Measurements from ENCODE around the gene PADI6.

The PADI6 gene

DNA sequence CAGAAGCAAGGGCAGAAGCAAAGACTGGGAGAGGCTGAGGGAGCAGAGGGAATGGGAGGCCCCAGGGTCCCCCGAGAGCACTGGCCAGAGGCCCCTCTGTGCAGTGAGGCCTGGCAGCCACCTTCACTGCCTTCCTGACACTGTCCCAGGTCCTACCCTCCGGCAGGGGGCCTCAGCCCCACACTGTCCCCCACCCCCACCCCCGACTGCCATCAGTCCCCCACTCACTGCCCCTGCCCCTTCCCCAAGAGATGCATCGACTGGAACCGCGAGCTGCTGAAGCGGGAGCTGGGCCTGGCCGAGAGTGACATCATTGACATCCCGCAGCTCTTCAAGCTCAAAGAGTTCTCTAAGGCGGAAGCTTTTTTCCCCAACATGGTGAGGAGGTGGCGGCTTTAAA, 13.0 kb upstream of the PADI6 start:
- no peaks in the 10 kb centered on the region for H3K27me3 ChIP-seq (ENCODE audit: insufficient read depth, low read length)
- no peaks in the 10 kb centered on the region for H3K4me1 ChIP-seq (ENCODE audit: insufficient read depth, low read length)
- no peaks in the 10 kb centered on the region for H3K36me3 ChIP-seq (ENCODE audit: insufficient read depth, low read depth, low read length)
- H3K4me3 ChIP-seq (ENCODE audit: low read length), result no peak overlapping the region
- no peak overlapping the region for H3K27ac ChIP-seq (ENCODE audit: low read length)
- H3K9ac ChIP-seq (ENCODE audit: low read depth, low read length), result no peak overlapping the region
- H3K9me3 ChIP-seq (ENCODE audit: insufficient read depth, low read depth, low read length), result no peaks in the 10 kb centered on the region

DNA sequence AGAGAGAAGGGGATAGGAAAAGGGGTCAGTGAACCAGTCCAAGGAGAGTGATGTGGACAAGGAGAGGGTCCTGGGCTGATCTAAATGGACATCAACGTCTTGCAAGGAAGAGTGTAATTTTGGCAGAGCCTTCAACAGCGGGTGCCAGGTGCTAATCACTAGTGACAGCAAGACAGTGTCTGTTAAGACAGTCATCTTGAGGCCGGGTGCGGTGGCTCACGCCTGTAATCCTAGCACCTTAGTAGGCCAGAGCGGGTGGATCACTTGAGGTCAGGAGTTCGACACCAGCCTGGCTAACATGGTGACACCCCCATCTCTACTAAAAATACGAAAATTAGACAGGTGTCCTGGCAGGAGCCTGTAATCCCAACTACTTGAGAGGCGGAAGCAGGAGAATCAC, 12.2 kb upstream of the PADI6 start:
- H3K9ac ChIP-seq (ENCODE audit: low read depth, low read length), result no peak overlapping the region

DNA sequence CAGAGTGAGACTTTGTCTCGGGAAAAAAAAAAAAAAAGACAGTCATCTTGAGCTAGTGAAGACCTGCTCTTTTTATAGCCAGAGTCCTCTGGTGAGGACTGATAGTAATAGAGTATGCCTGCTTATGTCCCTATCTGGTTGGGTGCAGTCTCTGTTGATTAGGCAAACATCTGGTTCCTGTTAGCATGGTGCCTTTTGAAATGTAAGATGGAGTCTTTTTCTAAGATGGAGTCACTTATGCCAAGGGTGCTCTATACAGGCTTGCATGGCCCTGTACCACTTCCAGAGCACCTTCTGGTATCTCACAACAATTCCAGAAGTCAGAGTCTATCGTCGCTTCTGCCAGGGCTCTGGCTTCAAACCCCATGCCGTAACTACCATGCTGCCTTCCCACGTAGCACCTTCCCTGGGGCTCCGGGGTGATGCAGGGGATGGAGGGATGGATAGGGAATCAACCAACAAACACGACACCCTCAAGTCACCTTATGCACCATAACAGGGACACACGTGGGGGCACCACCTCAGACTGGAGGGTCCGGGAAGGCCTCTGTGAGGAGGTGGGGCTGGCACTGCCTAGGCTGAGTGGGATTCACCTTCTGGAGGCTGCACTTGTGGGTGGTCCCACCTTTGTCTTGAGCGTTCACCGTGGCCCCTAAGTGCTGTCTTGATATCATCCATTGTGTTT, 11.6 kb upstream of the PADI6 start:
- no peak overlapping the region for H3K9ac ChIP-seq (ENCODE audit: low read depth, low read length)
- no peak overlapping the region for H3K27ac ChIP-seq (ENCODE audit: low read length)
- no peak overlapping the region for H3K4me3 ChIP-seq (ENCODE audit: low read length)
- no peaks in the 10 kb centered on the region for H3K36me3 ChIP-seq (ENCODE audit: insufficient read depth, low read depth, low read length)
- H3K4me1 ChIP-seq (ENCODE audit: insufficient read depth, low read length), result no peaks in the 10 kb centered on the region
- 0 out of 2 replicates have a peak, but pooled peaks cover 4% of the 10 kb centered on the region for H3K9me3 ChIP-seq (ENCODE audit: insufficient read depth, low read depth, low read length)
- H3K27me3 ChIP-seq (ENCODE audit: insufficient read depth, low read length), result no peaks in the 10 kb centered on the region

More for the DNA sequence above, 12.2 kb upstream of the PADI6 start:
- H3K27ac ChIP-seq (ENCODE audit: low read length), result no peak overlapping the region
- 0 out of 2 replicates have a peak, but pooled peaks cover 4% of the 10 kb centered on the region for H3K9me3 ChIP-seq (ENCODE audit: insufficient read depth, low read depth, low read length)
- H3K27me3 ChIP-seq (ENCODE audit: insufficient read depth, low read length), result no peaks in the 10 kb centered on the region
- no peaks in the 10 kb centered on the region for H3K4me1 ChIP-seq (ENCODE audit: insufficient read depth, low read length)
- H3K36me3 ChIP-seq (ENCODE audit: insufficient read depth, low read depth, low read length), result no peaks in the 10 kb centered on the region
- no peak overlapping the region for H3K4me3 ChIP-seq (ENCODE audit: low read length)

DNA sequence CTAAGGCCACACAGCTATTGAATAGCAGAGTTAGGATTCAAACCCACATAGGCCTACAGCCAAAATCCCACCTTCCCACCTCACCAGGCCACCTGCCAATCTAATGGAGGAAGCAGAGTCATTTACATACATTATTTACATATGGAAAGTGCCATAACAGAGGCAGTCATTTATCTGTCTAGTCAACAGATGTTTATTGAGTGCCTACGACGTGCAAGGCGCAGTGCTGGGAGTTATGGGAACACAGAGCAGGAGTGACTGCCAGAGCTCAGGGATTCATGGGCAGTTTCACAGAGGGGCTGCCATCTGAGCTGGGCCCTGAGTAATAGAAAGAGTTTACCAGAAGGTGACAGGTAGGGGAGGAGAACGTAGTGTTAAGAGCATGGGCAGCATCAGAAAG, 10.3 kb upstream of the PADI6 start:
- Histone ChIP-seq H3K9me3 (ENCODE audit: insufficient read depth, low read depth, low read length) (0 out of 2 replicates have a peak, but pooled peaks cover 4% of the 10 kb centered on the region), H3K9ac (ENCODE audit: low read depth, low read length) (no peak overlapping the region), H3K4me1 (ENCODE audit: insufficient read depth, low read length) (no peaks in the 10 kb centered on the region)

DNA sequence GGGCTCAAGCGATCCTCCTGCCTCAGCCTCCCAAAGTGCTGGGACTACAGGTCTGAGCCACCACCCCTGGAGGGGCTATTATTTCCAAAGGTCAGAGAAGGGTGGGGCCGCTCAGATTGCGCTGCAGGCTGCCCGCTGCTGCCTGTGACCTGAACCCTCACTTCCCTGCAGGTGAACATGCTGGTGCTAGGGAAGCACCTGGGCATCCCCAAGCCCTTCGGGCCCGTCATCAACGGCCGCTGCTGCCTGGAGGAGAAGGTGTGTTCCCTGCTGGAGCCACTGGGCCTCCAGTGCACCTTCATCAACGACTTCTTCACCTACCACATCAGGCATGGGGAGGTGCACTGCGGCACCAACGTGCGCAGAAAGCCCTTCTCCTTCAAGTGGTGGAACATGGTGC, 8.6 kb upstream of the PADI6 start:
- Histone ChIP-seq H3K4me3 (ENCODE audit: low read length) (no peak overlapping the region), H3K27me3 (ENCODE audit: insufficient read depth, low read length) (no peaks in the 10 kb centered on the region), H3K9ac (ENCODE audit: low read depth, low read length) (no peak overlapping the region)

More for the DNA sequence above, 10.3 kb upstream of the PADI6 start:
- Histone ChIP-seq H3K27me3 (ENCODE audit: insufficient read depth, low read length) (no peaks in the 10 kb centered on the region), H3K4me3 (ENCODE audit: low read length) (no peak overlapping the region), H3K36me3 (ENCODE audit: insufficient read depth, low read depth, low read length) (no peaks in the 10 kb centered on the region), H3K27ac (ENCODE audit: low read length) (no peak overlapping the region)

DNA sequence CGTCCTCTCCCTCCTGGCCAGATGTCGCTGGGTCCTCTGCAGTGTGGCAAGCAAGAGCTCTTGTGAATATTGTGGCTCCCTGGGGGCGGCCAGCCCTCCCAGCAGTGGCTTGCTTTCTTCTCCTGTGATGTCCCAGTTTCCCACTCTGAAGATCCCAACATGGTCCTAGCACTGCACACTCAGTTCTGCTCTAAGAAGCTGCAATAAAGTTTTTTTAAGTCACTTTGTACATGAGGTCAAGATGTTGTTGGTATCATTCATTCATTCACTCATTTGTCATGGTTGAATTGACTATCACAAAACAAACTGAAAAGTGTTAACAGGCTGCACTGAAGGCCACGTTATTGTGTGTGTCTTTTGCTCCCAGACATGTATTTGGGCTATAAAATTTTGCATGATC, 8.2 kb upstream of the PADI6 start:
- Histone ChIP-seq H3K27ac (ENCODE audit: low read length) (no peak overlapping the region), H3K9ac (ENCODE audit: low read depth, low read length) (no peak overlapping the region), H3K27me3 (ENCODE audit: insufficient read depth, low read length) (no peaks in the 10 kb centered on the region), H3K36me3 (ENCODE audit: insufficient read depth, low read depth, low read length) (no peaks in the 10 kb centered on the region), H3K9me3 (ENCODE audit: insufficient read depth, low read depth, low read length) (0 out of 2 replicates have a peak, but pooled peaks cover 4% of the 10 kb centered on the region), H3K4me3 (ENCODE audit: low read length) (no peak overlapping the region), H3K4me1 (ENCODE audit: insufficient read depth, low read length) (no peaks in the 10 kb centered on the region)

More for the DNA sequence above, 8.6 kb upstream of the PADI6 start:
- 0 out of 2 replicates have a peak, but pooled peaks cover 4% of the 10 kb centered on the region for H3K9me3 ChIP-seq (ENCODE audit: insufficient read depth, low read depth, low read length)
- H3K27ac ChIP-seq (ENCODE audit: low read length), result no peak overlapping the region
- H3K4me1 ChIP-seq (ENCODE audit: insufficient read depth, low read length), result no peaks in the 10 kb centered on the region
- H3K36me3 ChIP-seq (ENCODE audit: insufficient read depth, low read depth, low read length), result no peaks in the 10 kb centered on the region

DNA sequence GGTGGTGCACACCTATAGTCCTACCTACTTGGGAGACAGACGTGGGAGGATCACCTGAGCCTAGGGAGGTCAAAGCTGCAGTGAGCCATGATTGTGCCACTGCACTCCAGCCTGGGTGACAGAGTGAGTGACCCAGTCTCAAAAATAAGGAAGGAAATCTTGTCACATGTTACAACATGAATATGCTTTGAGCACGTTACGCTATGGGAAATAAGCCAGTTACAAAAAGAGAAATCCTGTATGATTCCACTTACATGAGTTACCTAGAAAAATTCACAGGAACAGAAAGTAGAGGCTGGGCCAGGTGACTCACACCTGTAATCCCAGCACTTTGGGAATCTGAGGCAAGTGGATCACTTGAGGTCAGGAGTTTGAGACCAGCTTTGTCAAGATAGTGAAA, 6.7 kb upstream of the PADI6 start:
- Histone ChIP-seq H3K9me3 (ENCODE audit: insufficient read depth, low read depth, low read length) (0 out of 2 replicates have a peak, but pooled peaks cover 4% of the 10 kb centered on the region), H3K27ac (ENCODE audit: low read length) (no peak overlapping the region), H3K4me3 (ENCODE audit: low read length) (no peak overlapping the region), H3K4me1 (ENCODE audit: insufficient read depth, low read length) (no peaks in the 10 kb centered on the region; the same call in 1 of the 2 replicates), H3K9ac (ENCODE audit: low read depth, low read length) (no peak overlapping the region), H3K36me3 (ENCODE audit: insufficient read depth, low read depth, low read length) (no peaks in the 10 kb centered on the region), H3K27me3 (ENCODE audit: insufficient read depth, low read length) (no peaks in the 10 kb centered on the region)

DNA sequence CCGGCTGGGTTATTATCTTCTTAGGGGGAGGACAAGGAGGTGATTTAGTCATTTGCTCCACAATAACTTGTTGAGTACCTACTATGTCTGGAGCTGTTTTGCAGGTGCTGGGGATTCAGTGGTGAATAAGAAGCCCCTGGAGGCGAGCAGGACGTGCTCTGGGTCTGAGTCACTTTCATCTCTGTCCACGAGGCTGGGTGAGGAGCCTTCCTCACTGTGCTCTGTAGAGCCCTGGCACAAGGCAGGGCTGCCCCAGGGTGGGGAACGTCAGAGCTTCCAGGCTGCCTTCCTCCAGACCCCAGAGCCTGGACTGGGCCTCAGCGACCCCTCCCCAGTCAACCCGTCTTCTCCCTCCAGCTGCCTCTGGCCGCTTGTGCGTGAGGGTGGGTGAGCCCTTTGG, 2.5 kb upstream of the PADI6 start:
- Histone ChIP-seq H3K4me1 (ENCODE audit: insufficient read depth, low read length) (no peaks in the 10 kb centered on the region; the same call in 1 of the 2 replicates), H3K36me3 (ENCODE audit: insufficient read depth, low read depth, low read length) (no peaks in the 10 kb centered on the region), H3K9ac (ENCODE audit: low read depth, low read length) (no peak overlapping the region; the same call in 1 of the 2 replicates), H3K27ac (ENCODE audit: low read length) (no peak overlapping the region), H3K9me3 (ENCODE audit: insufficient read depth, low read depth, low read length) (0 out of 2 replicates have a peak, but pooled peaks cover 2% of the 10 kb centered on the region), H3K27me3 (ENCODE audit: insufficient read depth, low read length) (no peaks in the 10 kb centered on the region), H3K4me3 (ENCODE audit: low read length) (no peak overlapping the region)

DNA sequence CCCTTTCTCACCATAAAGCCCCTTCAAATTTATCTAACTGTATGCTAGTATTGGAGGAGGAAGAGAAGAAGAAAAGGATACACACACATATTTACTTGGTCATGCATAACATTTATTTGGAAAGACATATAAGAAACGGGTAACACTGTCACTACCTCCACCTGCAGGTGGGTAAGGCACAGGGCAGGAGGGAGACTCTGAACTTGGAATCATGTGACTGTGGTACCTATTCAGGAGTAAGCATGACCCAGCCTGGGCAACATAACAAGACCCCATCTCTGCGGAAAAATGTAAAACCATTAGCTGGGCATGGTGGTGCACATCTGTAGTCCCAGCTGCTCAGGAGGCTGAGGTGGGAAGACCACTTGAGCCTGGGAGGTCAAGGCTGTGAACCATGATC, 1.4 kb upstream of the PADI6 start:
- H3K9ac ChIP-seq (ENCODE audit: low read depth, low read length), result no peak overlapping the region
- no peak overlapping the region for H3K4me3 ChIP-seq (ENCODE audit: low read length)
- no peaks in the 10 kb centered on the region for H3K27me3 ChIP-seq (ENCODE audit: insufficient read depth, low read length)
- H3K27ac ChIP-seq (ENCODE audit: low read length), result no peak overlapping the region
- H3K4me1 ChIP-seq (ENCODE audit: insufficient read depth, low read length), result no peaks in the 10 kb centered on the region; the same call in 1 of the 2 replicates
- H3K9me3 ChIP-seq (ENCODE audit: insufficient read depth, low read depth, low read length), result no peaks in the 10 kb centered on the region
- no peaks in the 10 kb centered on the region for H3K36me3 ChIP-seq (ENCODE audit: insufficient read depth, low read depth, low read length)

DNA sequence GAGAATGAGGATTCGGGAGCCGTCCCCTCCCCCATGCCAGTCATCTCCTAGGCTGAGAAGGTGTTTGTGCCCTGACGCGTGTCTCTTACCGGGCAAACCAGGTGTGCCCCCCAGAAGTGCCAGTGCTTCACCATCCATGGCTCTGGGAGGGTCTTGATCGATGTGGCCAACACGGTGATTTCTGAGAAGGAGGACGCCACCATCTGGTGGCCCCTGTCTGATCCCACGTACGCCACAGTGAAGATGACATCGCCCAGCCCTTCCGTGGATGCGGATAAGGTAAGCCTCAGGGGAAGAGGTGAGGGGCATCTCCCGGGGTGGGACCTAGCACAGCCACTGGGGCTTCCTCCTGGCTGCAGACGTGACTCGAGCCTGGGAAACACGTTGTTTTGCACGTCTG, 959 bp downstream of the PADI6 start:
- no peaks in the 10 kb centered on the region for H3K36me3 ChIP-seq (ENCODE audit: insufficient read depth, low read depth, low read length)
- H3K9ac ChIP-seq (ENCODE audit: low read depth, low read length), result no peak overlapping the region
- H3K4me3 ChIP-seq (ENCODE audit: low read length), result no peak overlapping the region
- no peaks in the 10 kb centered on the region for H3K27me3 ChIP-seq (ENCODE audit: insufficient read depth, low read length)
- no peak overlapping the region for H3K27ac ChIP-seq (ENCODE audit: low read length)
- peaks cover 3% of the 10 kb centered on the region for H3K4me1 ChIP-seq (ENCODE audit: insufficient read depth, low read length)
- no peaks in the 10 kb centered on the region for H3K9me3 ChIP-seq (ENCODE audit: insufficient read depth, low read depth, low read length)

DNA sequence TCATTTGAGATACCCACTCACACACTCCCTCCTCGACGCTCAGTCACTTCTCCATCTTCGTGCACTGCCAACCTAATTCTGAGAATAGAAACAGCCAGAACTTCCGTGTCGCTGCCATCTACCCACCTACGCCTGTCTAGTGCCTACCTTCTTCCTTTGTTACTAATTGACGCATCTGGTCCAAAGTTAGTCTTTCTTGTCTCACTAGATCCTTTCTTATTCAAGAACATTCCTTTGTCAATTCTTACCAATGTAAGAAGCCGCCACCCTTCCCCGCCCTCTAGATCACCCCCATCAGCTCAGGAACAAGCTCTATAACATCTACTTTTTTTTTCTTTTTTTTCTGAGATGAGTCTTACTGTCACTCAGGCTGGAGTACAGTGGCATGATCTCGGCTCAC, 3.7 kb downstream of the PADI6 start:
- H3K9me3 ChIP-seq (ENCODE audit: insufficient read depth, low read depth, low read length), result no peaks in the 10 kb centered on the region
- H3K36me3 ChIP-seq (ENCODE audit: insufficient read depth, low read depth, low read length), result no peaks in the 10 kb centered on the region
- no peak overlapping the region for H3K4me3 ChIP-seq (ENCODE audit: low read length)
- no peaks in the 10 kb centered on the region for H3K27me3 ChIP-seq (ENCODE audit: insufficient read depth, low read length)
- H3K4me1 ChIP-seq (ENCODE audit: insufficient read depth, low read length), result peaks cover 3% of the 10 kb centered on the region
- H3K9ac ChIP-seq (ENCODE audit: low read depth, low read length), result no peak overlapping the region
- H3K27ac ChIP-seq (ENCODE audit: low read length), result no peak overlapping the region

DNA sequence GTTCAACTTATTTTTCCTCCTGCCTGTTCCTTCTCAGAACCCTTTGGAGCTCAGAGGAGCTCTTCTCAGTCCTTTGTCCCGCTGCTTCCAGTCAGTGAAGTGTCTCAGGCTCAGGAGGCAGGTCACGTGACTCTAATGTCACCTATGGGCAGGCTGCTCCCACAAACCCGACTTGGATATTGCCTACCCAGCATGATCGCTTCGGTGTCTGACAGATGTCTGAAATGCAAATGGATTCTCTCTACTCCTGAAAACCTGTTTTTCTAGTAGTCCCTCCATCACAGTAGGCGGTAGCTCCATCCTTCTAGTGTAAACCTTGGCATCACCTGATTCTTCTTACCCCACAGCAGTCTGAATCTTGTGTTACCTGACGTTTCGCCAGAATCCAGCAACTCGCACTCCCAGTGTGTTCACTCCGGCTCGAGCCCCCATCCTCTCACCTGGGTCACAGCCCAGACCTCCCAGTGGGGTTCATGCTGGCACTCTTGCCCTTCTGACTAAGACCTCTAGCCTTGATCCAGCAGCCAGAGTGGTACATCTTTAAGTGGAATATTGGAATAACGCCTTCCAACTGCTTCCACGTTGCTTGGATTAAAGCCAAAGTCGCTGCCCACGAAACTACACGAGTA, 5.4 kb downstream of the PADI6 start:
- Histone ChIP-seq H3K27ac (ENCODE audit: low read length) (no peak overlapping the region), H3K36me3 (ENCODE audit: insufficient read depth, low read depth, low read length) (no peaks in the 10 kb centered on the region), H3K4me1 (ENCODE audit: insufficient read depth, low read length) (peaks cover 3% of the 10 kb centered on the region), H3K4me3 (ENCODE audit: low read length) (no peak overlapping the region; the same call in 1 of the 2 replicates), H3K9me3 (ENCODE audit: insufficient read depth, low read depth, low read length) (no peaks in the 10 kb centered on the region), H3K27me3 (ENCODE audit: insufficient read depth, low read length) (no peaks in the 10 kb centered on the region), H3K9ac (ENCODE audit: low read depth, low read length) (no peak overlapping the region)

Measured in iPS-20b (cell line).